Neural crest cell (in vitro differentiated cells): ENCODE data around the gene KAT6B. TPM values are rescaled to one million over a fixed set of nuclear protein-coding genes. Genes with fewer than 3 reads are reported as not detected.

Source experiments
- DNase-seq: peaks from one replicate; pipeline ENCODE4 v3.0.0; 2021; ENCODE audit warnings: low read depth, mixed read lengths, low spot score
- H3K27ac Mint-ChIP-seq: one replicate; pipeline ENCODE4 v1.8.0; 2021; ENCODE audit warnings: mild to moderate bottlenecking, mixed read lengths; ENCODE audit not compliant: unreplicated experiment
- H3K27me3 Mint-ChIP-seq: 2 replicates; pipeline ENCODE4 v1.8.0; 2021; ENCODE audit warnings: low read depth, mild to moderate bottlenecking, mixed read lengths
- H3K36me3 Mint-ChIP-seq: 2 replicates; pipeline ENCODE4 v1.8.0; 2021; ENCODE audit warnings: low read depth, mild to moderate bottlenecking, mixed read lengths
- H3K4me1 Mint-ChIP-seq: 2 replicates; pipeline ENCODE4 v1.8.0; 2021; ENCODE audit warnings: mixed read lengths
- H3K4me3 Mint-ChIP-seq: one replicate; pipeline ENCODE4 v1.8.0; 2021; ENCODE audit warnings: mild to moderate bottlenecking, mixed read lengths
- H3K9me3 Mint-ChIP-seq: 2 replicates; pipeline ENCODE4 v1.8.0; 2021; ENCODE audit warnings: mixed read lengths
- CTCF ChIP-seq: fragments of 200-600 bp; sonication (generic); conservative IDR thresholded peaks from 2 replicates; pipeline ENCODE4 v1.5.0; 2021; ENCODE audit warnings: antibody characterized with exemption, mild to moderate bottlenecking
- total RNA-seq: library from RNA; stranded (reverse); gene quantifications from 2 replicates; pipeline ENCODE4 v1.2.1, GENCODE V29; 2021

KAT6B gene
- total RNA-seq, 1 donor from 2014 or later = 34.2 TPM

GRCh38 chr10:75001715-75002350, 175.4 kb downstream of the KAT6B start:
- no peak for DNase-seq
- Mint-ChIP-seq H3K27me3 (no peaks in the 10 kb centered on the region), H3K4me3 (no peak overlapping the region), H3K36me3 (peaks cover 3% of the 10 kb centered on the region), H3K9me3 (no peaks in the 10 kb centered on the region), H3K4me1 (peaks cover 20% of the 10 kb centered on the region), H3K27ac (no peak overlapping the region)
- TF ChIP-seq CTCF = no peak

- H3K4me3 Mint-ChIP-seq = no peak overlapping the region
- no peaks in the 10 kb centered on the region for H3K9me3 Mint-ChIP-seq
- TF ChIP-seq CTCF = no peak
- no peak for DNase-seq
- H3K27ac Mint-ChIP-seq = no peak overlapping the region
- peaks cover 20% of the 10 kb centered on the region for H3K4me1 Mint-ChIP-seq
- H3K36me3 Mint-ChIP-seq = peaks cover 3% of the 10 kb centered on the region
- H3K27me3 Mint-ChIP-seq = no peaks in the 10 kb centered on the region
Measured at GRCh38 chr10:75002351-75002725, 175.9 kb downstream of the KAT6B start.

- no peak for DNase-seq
- peaks cover 3% of the 10 kb centered on the region for H3K36me3 Mint-ChIP-seq
- no peaks in the 10 kb centered on the region for H3K9me3 Mint-ChIP-seq
- no peak overlapping the region for H3K4me3 Mint-ChIP-seq
- no peaks in the 10 kb centered on the region for H3K27me3 Mint-ChIP-seq
- H3K4me1 Mint-ChIP-seq = peaks cover 20% of the 10 kb centered on the region
- TF ChIP-seq CTCF = no peak
- H3K27ac Mint-ChIP-seq = no peak overlapping the region
Measured at GRCh38 chr10:75002967-75003594, 176.7 kb downstream of the KAT6B start.

GRCh38 chr10:75003891-75004290, 177.5 kb downstream of the KAT6B start:
- TF ChIP-seq CTCF = no peak
- no peak overlapping the region for H3K4me3 Mint-ChIP-seq
- no peaks in the 10 kb centered on the region for H3K9me3 Mint-ChIP-seq
- no peak for DNase-seq
- H3K36me3 Mint-ChIP-seq = no peaks in the 10 kb centered on the region
- no peak overlapping the region for H3K27ac Mint-ChIP-seq
- H3K27me3 Mint-ChIP-seq = no peaks in the 10 kb centered on the region
- peaks cover 20% of the 10 kb centered on the region for H3K4me1 Mint-ChIP-seq

- no peaks in the 10 kb centered on the region for H3K9me3 Mint-ChIP-seq
- no peak for DNase-seq
- H3K4me3 Mint-ChIP-seq = no peak overlapping the region
- peaks cover 17% of the 10 kb centered on the region for H3K4me1 Mint-ChIP-seq
- no peak for TF ChIP-seq CTCF
- no peaks in the 10 kb centered on the region for H3K27me3 Mint-ChIP-seq
- H3K27ac Mint-ChIP-seq = no peak overlapping the region
- H3K36me3 Mint-ChIP-seq = peaks cover 6% of the 10 kb centered on the region
Measured at GRCh38 chr10:75007646-75008045, 181.2 kb downstream of the KAT6B start.
